Ishikawa (cell line): ENCODE measurements around the gene SFMBT1.

Experiments used
- EGR1 ChIP-seq: IDR thresholded peaks from 2 replicates; pipeline ENCODE4 v1.6.1; 2012
- EP300 ChIP-seq: IDR thresholded peaks from 2 replicates; pipeline ENCODE4 v1.6.1; 2012; ENCODE audit warnings: borderline replicate concordance
- MAX ChIP-seq: IDR thresholded peaks from 2 replicates; pipeline ENCODE4 v1.6.1; 2012
- NFIC ChIP-seq: IDR thresholded peaks from 2 replicates; pipeline ENCODE4 v1.6.1; 2012
- REST ChIP-seq: IDR thresholded peaks from 2 replicates; pipeline ENCODE4 v1.6.1; 2012; ENCODE audit warnings: low read depth, mild to moderate bottlenecking
- TEAD4 ChIP-seq: IDR thresholded peaks from 2 replicates; pipeline ENCODE4 v1.6.1; 2012
- USF1 ChIP-seq: IDR thresholded peaks from 2 replicates; pipeline ENCODE4 v1.6.1; 2012
- YY1 ChIP-seq: IDR thresholded peaks from 2 replicates; pipeline ENCODE4 v1.6.1; 2012; ENCODE audit warnings: low read depth

- no peak for TF ChIP-seq MAX
- no peak for TF ChIP-seq NFIC
- TF ChIP-seq USF1: no peak
- no peak for TF ChIP-seq REST
- no peak for TF ChIP-seq YY1
- no peak for TF ChIP-seq EP300
- TF ChIP-seq EGR1: no peak
- TF ChIP-seq TEAD4: no peak
Observed at GRCh38 chr3:52930748-52931147, 115.1 kb downstream of the SFMBT1 start.
